D721Med (cell line): Measurements from ENCODE around the gene ZER1.

Experiments used
- DNase-seq: peaks from one replicate; pipeline ENCODE4 v3.0.0; 2011; ENCODE audit warnings: low spot score; ENCODE audit not compliant: insufficient read length
- FAIRE-seq: peaks from 2 replicates; lab custom pipeline; 2011; peaks lifted over from hg19 to GRCh38; lab: Jason Lieb, UNC
- CTCF ChIP-seq: IDR thresholded peaks from 2 replicates; pipeline ENCODE4 v1.5.1; 2012; ENCODE audit warnings: mild to moderate bottlenecking, control low read depth; ENCODE audit not compliant: insufficient read depth; ENCODE audit errors: missing control alignments

Gene ZER1

GRCh38 chr9:128810873-128811272, 39.1 kb upstream of the ZER1 start:
- FAIRE-seq, result no peak
- DNase-seq, result no peak
- no peak for TF ChIP-seq CTCF

DNA sequence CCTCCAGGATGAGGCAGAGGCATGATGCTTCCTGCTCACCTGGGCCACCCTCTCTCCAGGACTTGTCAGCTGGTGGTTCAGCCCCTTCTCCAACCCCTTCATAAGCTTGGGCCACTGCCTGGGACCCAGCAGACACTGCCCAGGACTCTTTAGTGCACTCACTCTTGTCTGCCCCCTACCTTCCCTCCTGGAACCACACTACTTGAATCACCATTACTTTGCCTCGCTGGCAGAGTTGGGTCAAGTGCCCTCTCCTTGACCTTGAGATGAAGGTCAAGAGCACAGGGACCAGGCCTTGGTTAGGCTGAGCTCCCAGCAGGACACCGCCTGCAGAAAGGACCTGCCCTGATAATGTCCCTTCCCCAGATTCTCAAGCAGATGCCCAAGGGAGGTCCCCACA, 38.1 kb upstream of the ZER1 start:
- FAIRE-seq (no peak), DNase-seq (no peak)
- no peak for TF ChIP-seq CTCF

- DNase-seq, result no peak
- no peak for TF ChIP-seq CTCF
- FAIRE-seq, result no peak
Observed at GRCh38 chr9:128809036-128809599, 37.4 kb upstream of the ZER1 start.

DNA sequence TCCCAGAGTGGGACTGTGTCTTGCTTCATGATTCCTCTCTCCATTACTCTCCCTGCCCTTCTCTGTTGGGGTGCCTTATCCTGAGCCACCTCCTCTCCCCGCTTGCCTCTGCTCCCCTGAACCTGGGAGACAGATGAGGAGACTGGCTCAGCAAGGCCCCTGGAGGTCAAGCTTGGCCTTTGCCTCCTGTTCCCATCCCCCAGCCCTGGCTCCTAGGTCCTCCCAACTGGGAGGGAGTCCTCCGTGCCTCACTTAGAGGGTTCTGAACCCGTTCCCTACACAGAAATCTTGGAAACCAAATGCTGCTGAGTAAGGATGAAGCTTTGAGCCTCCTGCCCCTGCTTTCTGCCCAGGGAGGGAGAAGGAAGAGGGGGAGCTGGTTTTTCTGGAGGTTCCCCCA, 36.8 kb upstream of the ZER1 start:
- DNase-seq, result no peak
- no peak for FAIRE-seq
- no peak for TF ChIP-seq CTCF

DNA sequence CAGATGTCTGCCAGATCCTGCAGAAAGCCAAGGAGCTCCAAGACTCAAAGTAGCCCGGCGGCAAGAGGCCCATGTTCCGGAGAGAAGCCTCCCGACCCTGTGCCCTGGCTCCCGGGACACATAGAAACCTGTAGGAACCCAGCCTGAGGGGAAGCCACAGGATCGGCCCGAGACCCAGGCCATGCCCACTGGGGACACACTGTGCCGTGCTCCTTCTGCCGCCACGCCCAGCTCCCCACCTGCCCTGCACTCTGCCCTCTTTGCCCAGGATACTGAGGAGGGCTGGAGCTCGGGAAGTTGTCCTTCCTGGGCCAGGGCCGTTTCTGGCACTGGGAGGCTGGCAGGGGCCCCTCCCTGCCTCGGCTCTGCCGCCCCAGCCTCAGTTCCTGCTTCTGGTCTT, 36.1 kb upstream of the ZER1 start:
- TF ChIP-seq CTCF, result no peak
- DNase-seq (no peak), FAIRE-seq (no peak)

GRCh38 chr9:128805661-128806060, 33.9 kb upstream of the ZER1 start:
- no peak for FAIRE-seq
- DNase-seq, result no peak
- TF ChIP-seq CTCF, result no peak

DNA sequence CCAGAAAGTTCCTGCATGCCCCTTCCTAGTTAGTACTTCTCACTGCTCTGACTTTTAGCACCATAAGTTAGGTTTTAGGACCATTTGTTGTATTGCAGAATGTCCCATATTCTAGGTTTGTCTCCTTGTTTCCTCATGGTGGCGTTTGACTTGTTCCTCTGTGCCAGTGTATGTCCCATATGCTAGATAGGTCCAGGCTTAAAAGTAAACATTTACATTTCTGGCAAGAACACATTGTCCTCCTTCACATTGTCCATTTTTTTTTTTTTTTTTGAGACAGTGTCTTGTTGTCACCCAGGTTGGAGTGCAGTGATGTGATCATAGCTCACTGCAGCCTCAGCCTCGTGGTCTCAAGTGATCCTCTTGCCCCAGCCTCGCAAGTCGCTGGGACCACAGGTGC, 30.8 kb upstream of the ZER1 start:
- no peak for DNase-seq
- no peak for FAIRE-seq
- TF ChIP-seq CTCF, result no peak
